GM19240 (cell line): ENCODE measurements around the gene GOLM1.

Experiments
- DNase-seq: peaks from one replicate; pipeline ENCODE4 v3.0.0; 2011; ENCODE audit warnings: low spot score; ENCODE audit not compliant: insufficient read length

GOLM1 gene

DNA sequence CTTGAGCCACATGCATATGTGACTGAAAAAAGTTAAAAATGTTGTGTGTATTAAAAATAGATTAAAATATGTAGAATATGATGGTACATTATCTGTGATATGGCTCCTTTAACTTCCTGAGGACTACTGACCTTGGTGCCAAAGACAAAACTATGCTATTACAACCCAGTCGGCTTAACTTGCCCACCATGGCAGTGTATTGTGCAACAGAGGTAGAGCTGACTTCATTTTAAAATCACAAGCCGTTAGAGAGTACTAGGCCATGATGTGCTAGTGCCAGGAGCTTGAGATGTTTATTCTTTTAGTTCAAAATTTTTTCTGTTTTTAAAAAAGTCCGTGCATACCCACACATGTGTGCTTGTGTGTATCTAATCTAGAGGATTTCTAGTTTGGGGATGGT lies 112.1 kb downstream of the GOLM1 start:
- no peak for DNase-seq

- DNase-seq = no peak
Observed at GRCh38 chr9:85984457-85984856, 114.9 kb downstream of the GOLM1 start.

- DNase-seq = no peak
Observed at GRCh38 chr9:85981369-85981768, 118.0 kb downstream of the GOLM1 start.

- DNase-seq = no peak
Observed at GRCh38 chr9:85978496-85978895, 120.9 kb downstream of the GOLM1 start.
